Measurements from ENCODE around the gene MAN2B2.

MAN2B2 gene

DNA sequence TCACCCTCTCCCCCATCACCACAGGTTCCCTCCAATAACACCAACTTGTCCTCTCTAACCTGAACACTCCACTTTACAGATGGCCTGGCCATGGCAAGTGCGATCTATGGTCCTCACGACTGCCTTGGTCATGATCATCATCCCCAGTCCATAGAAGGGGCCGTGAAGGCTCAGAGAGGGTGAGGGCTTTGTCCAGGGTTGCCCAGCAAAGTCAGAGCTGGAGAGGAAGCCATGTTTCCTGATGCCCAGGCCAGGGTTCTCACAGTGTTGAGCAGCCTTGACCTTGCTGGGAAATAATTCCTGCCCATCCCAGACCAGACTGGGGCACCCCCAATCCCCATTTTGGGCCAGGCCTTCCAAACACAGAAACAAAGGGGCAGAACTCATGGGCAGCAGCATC is 42.9 kb upstream of the MAN2B2 start:
- H2AFZ ChIP-seq (ENCODE audit: low read depth, low read length, severe bottlenecking): no peak overlapping the region
- no peaks in the 10 kb centered on the region for H3F3A ChIP-seq (ENCODE audit: insufficient read depth)
- H3K27ac ChIP-seq (ENCODE audit: low read depth, low read length): no peak overlapping the region
- no peak overlapping the region for H3K4me3 ChIP-seq (ENCODE audit: insufficient read depth, low read length, poor library complexity, severe bottlenecking)
- no peaks in the 10 kb centered on the region for H3K36me3 ChIP-seq (ENCODE audit: low read length)
- no peaks in the 10 kb centered on the region for H4K20me1 ChIP-seq (ENCODE audit: low read depth, low read length)
- H3K9ac ChIP-seq (ENCODE audit: low read length): no peak overlapping the region
- H3K27me3 ChIP-seq (ENCODE audit: low read length): no peaks in the 10 kb centered on the region
- H3K9me3 ChIP-seq (ENCODE audit: insufficient read depth, low read length): no peaks in the 10 kb centered on the region
- TF ChIP-seq, protein P1, sequence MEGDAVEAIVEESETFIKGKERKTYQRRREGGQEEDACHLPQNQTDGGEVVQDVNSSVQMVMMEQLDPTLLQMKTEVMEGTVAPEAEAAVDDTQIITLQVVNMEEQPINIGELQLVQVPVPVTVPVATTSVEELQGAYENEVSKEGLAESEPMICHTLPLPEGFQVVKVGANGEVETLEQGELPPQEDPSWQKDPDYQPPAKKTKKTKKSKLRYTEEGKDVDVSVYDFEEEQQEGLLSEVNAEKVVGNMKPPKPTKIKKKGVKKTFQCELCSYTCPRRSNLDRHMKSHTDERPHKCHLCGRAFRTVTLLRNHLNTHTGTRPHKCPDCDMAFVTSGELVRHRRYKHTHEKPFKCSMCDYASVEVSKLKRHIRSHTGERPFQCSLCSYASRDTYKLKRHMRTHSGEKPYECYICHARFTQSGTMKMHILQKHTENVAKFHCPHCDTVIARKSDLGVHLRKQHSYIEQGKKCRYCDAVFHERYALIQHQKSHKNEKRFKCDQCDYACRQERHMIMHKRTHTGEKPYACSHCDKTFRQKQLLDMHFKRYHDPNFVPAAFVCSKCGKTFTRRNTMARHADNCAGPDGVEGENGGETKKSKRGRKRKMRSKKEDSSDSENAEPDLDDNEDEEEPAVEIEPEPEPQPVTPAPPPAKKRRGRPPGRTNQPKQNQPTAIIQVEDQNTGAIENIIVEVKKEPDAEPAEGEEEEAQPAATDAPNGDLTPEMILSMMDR (IDR thresholded peaks at IDR 0.05; ENCODE audit: insufficient read depth, low read length, poor library complexity, severe bottlenecking): no peak
- TF ChIP-seq EZH2phosphoT487 (conservative IDR thresholded peaks at IDR 0.05; ENCODE audit: low read length): no peak
- H3K4me2 ChIP-seq (ENCODE audit: low read depth, low read length, poor library complexity, severe bottlenecking): no peak overlapping the region
- no peaks in the 10 kb centered on the region for H3K9me2 ChIP-seq (replicated peaks; ENCODE audit: insufficient read depth, low read length)
- no peaks in the 10 kb centered on the region for H3K79me2 ChIP-seq (ENCODE audit: insufficient read depth, low read length)

DNA sequence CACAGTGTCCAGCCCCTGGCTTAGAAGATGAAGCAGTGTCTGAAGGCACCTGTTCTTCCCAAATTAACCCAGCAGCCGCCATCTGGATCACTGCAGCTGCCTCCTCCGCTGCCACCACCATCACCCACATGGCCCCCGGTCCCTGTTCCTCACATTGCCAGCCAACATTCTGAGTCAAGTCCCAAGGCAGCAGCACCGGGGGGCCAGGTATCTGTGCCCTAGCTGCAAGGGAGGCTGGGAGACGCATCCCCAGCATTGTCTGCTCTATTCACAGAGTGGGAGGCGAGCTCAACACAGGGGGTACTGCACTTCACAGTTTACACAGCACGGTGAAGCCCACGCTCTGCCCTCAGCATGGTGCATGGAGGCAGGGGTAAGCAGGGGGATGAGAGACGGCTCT is 42.3 kb upstream of the MAN2B2 start:
- Histone ChIP-seq H4K20me1 (ENCODE audit: low read depth, low read length) (no peaks in the 10 kb centered on the region), H3K9me2 (replicated peaks; ENCODE audit: insufficient read depth, low read length) (no peaks in the 10 kb centered on the region), H3K79me2 (ENCODE audit: insufficient read depth, low read length) (no peaks in the 10 kb centered on the region), H3K9me3 (ENCODE audit: insufficient read depth, low read length) (no peaks in the 10 kb centered on the region), H3K4me2 (ENCODE audit: low read depth, low read length, poor library complexity, severe bottlenecking) (no peak overlapping the region), H3K9ac (ENCODE audit: low read length) (no peak overlapping the region), H3K36me3 (ENCODE audit: low read length) (no peaks in the 10 kb centered on the region), H3K4me3 (ENCODE audit: insufficient read depth, low read length, poor library complexity, severe bottlenecking) (no peak overlapping the region), H3K27me3 (ENCODE audit: low read length) (no peaks in the 10 kb centered on the region), H3F3A (ENCODE audit: insufficient read depth) (no peaks in the 10 kb centered on the region), H2AFZ (ENCODE audit: low read depth, low read length, severe bottlenecking) (no peak overlapping the region), H3K27ac (ENCODE audit: low read depth, low read length) (no peak overlapping the region)
- TF ChIP-seq, protein P1 (IDR thresholded peaks at IDR 0.05; ENCODE audit: insufficient read depth, low read length, poor library complexity, severe bottlenecking): no peak
- no peak for TF ChIP-seq EZH2phosphoT487 (conservative IDR thresholded peaks at IDR 0.05; ENCODE audit: low read length)

DNA sequence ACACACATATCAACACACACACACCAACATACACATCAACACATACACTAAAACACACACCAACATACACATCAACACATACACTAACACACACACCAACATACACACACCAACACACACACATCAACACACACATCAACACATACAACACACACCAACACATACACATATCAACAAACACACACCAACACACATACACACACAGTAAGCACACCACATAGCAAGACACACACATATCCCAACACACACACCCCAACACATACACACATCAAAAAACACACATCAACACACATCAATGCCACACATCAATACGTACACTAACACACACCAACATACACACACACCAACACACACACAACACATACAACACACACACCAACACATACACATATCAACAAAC is 40.9 kb upstream of the MAN2B2 start:
- TF ChIP-seq, protein P1 (IDR thresholded peaks at IDR 0.05; ENCODE audit: insufficient read depth, low read length, poor library complexity, severe bottlenecking): no peak
- TF ChIP-seq EZH2phosphoT487 (conservative IDR thresholded peaks at IDR 0.05; ENCODE audit: low read length): no peak
- H3K4me3 ChIP-seq (ENCODE audit: insufficient read depth, low read length, poor library complexity, severe bottlenecking): no peak overlapping the region
- no peaks in the 10 kb centered on the region for H3K9me3 ChIP-seq (ENCODE audit: insufficient read depth, low read length)
- no peaks in the 10 kb centered on the region for H3K27me3 ChIP-seq (ENCODE audit: low read length)
- H3K9ac ChIP-seq (ENCODE audit: low read length): no peak overlapping the region
- no peaks in the 10 kb centered on the region for H4K20me1 ChIP-seq (ENCODE audit: low read depth, low read length)
- no peak overlapping the region for H3K27ac ChIP-seq (ENCODE audit: low read depth, low read length)
- H3F3A ChIP-seq (ENCODE audit: insufficient read depth): no peaks in the 10 kb centered on the region
- no peaks in the 10 kb centered on the region for H3K9me2 ChIP-seq (replicated peaks; ENCODE audit: insufficient read depth, low read length)
- no peaks in the 10 kb centered on the region for H3K36me3 ChIP-seq (ENCODE audit: low read length)
- H2AFZ ChIP-seq (ENCODE audit: low read depth, low read length, severe bottlenecking): no peak overlapping the region
- no peak overlapping the region for H3K4me2 ChIP-seq (ENCODE audit: low read depth, low read length, poor library complexity, severe bottlenecking)
- H3K79me2 ChIP-seq (ENCODE audit: insufficient read depth, low read length): no peaks in the 10 kb centered on the region
